Measurements from ENCODE around the gene RHCE. TPM values are rescaled to one million over a fixed set of nuclear protein-coding genes. Genes with fewer than 3 reads are reported as not detected.
"Not testable (repeated sequence)": the region's sequence is repeated elsewhere in the genome, so short reads cannot be mapped to it uniquely, and the experiment has no call there.

Gene RHCE
- polyA plus RNA-seq, 1 experiment: 0.25 TPM

- Histone ChIP-seq H3K4me3 (ENCODE audit: low read depth, low read length) (no peak overlapping the region), H3K27me3 (ENCODE audit: control insufficient read depth, insufficient read depth, low read length) (no peaks in the 10 kb centered on the region), H3K9me3 (ENCODE audit: control insufficient read depth, insufficient read depth, low read length) (no peaks in the 10 kb centered on the region), H3K27ac (ENCODE audit: low read depth, low read length) (no peak overlapping the region)
- TF ChIP-seq CTCF (IDR thresholded peaks at IDR 0.05; ENCODE audit: low read depth, low read length): no peak
- ChIA-PET CTCF (no interaction called here), POLR2A (no interaction called here)
- no peak for DNase-seq (ENCODE audit: low read depth, low spot score)
These were observed 42.1 kb upstream of the RHCE start for GRCh38 chr1:25462732-25463131.

DNA sequence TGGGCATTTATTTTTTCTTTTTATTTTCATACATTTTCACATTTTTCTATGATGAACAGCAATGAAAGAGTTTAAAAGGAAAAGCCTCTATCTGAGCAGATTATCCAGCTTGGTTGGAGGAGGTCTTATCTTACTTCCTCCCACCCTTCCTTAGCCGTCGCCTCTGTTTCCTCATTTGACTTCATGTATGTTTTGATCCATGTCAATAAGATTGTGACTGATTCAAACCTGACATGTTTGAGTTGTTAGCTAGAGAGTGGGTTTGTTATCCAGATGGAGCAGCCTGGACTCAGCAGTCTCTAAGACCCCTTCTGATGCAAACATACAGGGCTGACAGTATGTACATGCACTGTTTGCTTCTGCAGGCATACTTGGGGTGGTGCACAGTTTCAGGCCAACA is 41.2 kb upstream of the RHCE start:
- no peak for TF ChIP-seq CTCF (IDR thresholded peaks at IDR 0.05; ENCODE audit: low read depth, low read length)
- CTCF ChIA-PET: no interaction called here

DNA sequence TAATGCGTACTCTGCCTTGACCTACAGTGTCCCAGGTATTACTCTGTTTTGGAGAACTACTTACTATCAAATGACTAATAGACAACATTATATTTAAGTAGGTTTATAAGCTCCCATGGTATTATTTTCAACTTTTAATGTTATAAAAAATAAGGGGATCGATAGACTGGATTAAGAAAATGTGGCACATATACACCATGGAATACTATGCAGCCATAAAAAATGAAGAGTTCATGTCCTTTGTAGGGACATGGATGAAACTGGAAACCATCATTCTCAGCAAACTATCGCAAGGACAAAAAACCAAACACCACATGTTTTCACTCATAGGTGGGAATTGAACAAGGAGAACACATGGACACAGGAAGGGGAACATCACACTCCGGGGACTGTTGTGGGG is 40.2 kb upstream of the RHCE start:
- H3K27ac ChIP-seq (ENCODE audit: low read depth, low read length); POLR2A ChIA-PET; H3K27me3 ChIP-seq (ENCODE audit: control insufficient read depth, insufficient read depth, low read length); H3K4me3 ChIP-seq (ENCODE audit: low read depth, low read length); CTCF ChIA-PET; H3K9me3 ChIP-seq (ENCODE audit: control insufficient read depth, insufficient read depth, low read length); DNase-seq (ENCODE audit: low read depth, low spot score): not testable (repeated sequence)

More for the DNA sequence above, 41.2 kb upstream of the RHCE start:
- DNase-seq (ENCODE audit: low read depth, low spot score): no peak
- no peak overlapping the region for H3K27ac ChIP-seq (ENCODE audit: low read depth, low read length)
- H3K9me3 ChIP-seq (ENCODE audit: control insufficient read depth, insufficient read depth, low read length): no peaks in the 10 kb centered on the region
- POLR2A ChIA-PET: no interaction called here
- no peaks in the 10 kb centered on the region for H3K27me3 ChIP-seq (ENCODE audit: control insufficient read depth, insufficient read depth, low read length)
- no peak overlapping the region for H3K4me3 ChIP-seq (ENCODE audit: low read depth, low read length)

GRCh38 chr1:25460020-25460419 is 39.4 kb upstream of the RHCE start:
- no peak for DNase-seq (ENCODE audit: low read depth, low spot score)
- no peak overlapping the region for H3K27ac ChIP-seq (ENCODE audit: low read depth, low read length)
- H3K4me3 ChIP-seq (ENCODE audit: low read depth, low read length): no peak overlapping the region
- H3K9me3 ChIP-seq (ENCODE audit: control insufficient read depth, insufficient read depth, low read length): no peaks in the 10 kb centered on the region
- CTCF ChIA-PET: no interaction called here
- no peak for TF ChIP-seq CTCF (IDR thresholded peaks at IDR 0.05; ENCODE audit: low read depth, low read length)
- POLR2A ChIA-PET: no interaction called here
- H3K27me3 ChIP-seq (ENCODE audit: control insufficient read depth, insufficient read depth, low read length): no peaks in the 10 kb centered on the region

DNA sequence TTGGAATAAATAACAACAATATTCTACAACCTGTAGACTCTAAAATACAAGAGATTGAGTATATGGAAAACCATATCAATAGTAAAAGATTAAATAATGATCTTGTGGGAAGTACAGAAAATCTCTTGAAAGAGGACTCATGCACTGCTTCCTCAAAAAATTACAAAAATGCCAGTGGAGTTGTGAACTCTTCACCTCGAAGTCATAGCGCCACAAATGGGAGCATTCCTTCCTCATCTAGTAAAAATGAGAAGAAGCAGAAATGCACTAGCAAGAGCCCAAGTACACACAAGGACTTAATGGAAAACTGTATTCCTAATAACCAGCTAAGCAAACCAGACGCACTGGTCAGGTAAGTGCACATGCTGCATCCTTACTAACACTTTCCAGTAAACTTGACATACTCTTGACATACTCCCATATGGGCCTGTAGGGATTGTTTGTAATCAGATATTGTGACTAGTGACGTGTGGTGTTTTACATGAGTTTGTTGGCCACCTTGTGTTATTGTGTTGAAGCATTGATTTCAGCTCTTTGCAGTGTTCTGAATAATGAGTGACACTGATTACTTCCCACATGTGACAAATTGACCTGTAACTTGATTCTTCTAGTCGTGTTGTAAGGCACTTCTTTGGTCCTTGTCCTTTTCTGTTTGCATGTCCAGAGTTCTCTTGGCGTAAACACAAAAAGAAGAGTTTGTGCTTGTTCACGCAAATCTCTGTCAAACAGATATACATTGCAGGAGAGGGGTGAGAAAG is 38.1 kb upstream of the RHCE start:
- Histone ChIP-seq H3K4me3 (ENCODE audit: low read depth, low read length) (no peak overlapping the region), H3K27me3 (ENCODE audit: control insufficient read depth, insufficient read depth, low read length) (no peaks in the 10 kb centered on the region), H3K27ac (ENCODE audit: low read depth, low read length) (no peak overlapping the region), H3K9me3 (ENCODE audit: control insufficient read depth, insufficient read depth, low read length) (no peaks in the 10 kb centered on the region)
- ChIA-PET CTCF (no interaction called here), POLR2A (no interaction called here)
- no peak for DNase-seq (ENCODE audit: low read depth, low spot score)
- no peak for TF ChIP-seq CTCF (IDR thresholded peaks at IDR 0.05; ENCODE audit: low read depth, low read length)
